Loucy (cell line): ENCODE data around the gene ITCH.

Source experiments
- CTCF ChIP-seq: fragments of 200-600 bp; sonication (generic); conservative IDR thresholded peaks from 2 replicates; pipeline ENCODE4 v1.5.1; 2014; ENCODE audit warnings: mild to moderate bottlenecking, antibody characterized with exemption, low read length
- EZH2phosphoT487 ChIP-seq: fragments of 200-600 bp; IDR thresholded peaks from 2 replicates; pipeline ENCODE4 v1.6.1; 2018; ENCODE audit warnings: antibody characterized with exemption, mild to moderate bottlenecking, moderate library complexity, borderline replicate concordance

- no peak for TF ChIP-seq CTCF
- TF ChIP-seq EZH2phosphoT487 = no peak
These were observed 33.3 kb downstream of the ITCH start for GRCh38 chr20:34396408-34396807.
